ENCODE measurements around the gene NAIP. TPM values are rescaled to one million over a fixed set of nuclear protein-coding genes. Genes with fewer than 3 reads are reported as not detected.

NAIP gene
- 1.8 and 5.4 TPM in 2 replicates for total RNA-seq

GRCh38 chr5:71025289-71025953 is at the start of gene NAIP:
Gene NAIP, minus strand, starts transcription at chr5:71025339. Its CDS starts 12,424 bp downstream, at chr5:71012915.

GRCh38 chr5:71067262-71067928 is 42.3 kb upstream of the NAIP start, which contains the start of gene GTF2H2:
Gene GTF2H2, minus strand, starts transcription at chr5:71067676. Its CDS starts 4,913 bp downstream, at chr5:71062763.

Other genes starting within 250 kb of the NAIP start
- gene SERF1A, start 124.7 kb downstream of the NAIP start, total RNA-seq, result 8.1 and 8.7 TPM in 2 replicates
- 19.8 and 25.4 TPM in 2 replicates for gene SMN1, start 100.3 kb downstream of the NAIP start, total RNA-seq
- 6.5 and 16.0 TPM in 2 replicates for gene GTF2H2, start 42.3 kb upstream of the NAIP start, total RNA-seq